Trophoblast cell (in vitro differentiated cells and primary cell): ENCODE results near the gene PIP5K1B.

Experiments
- DNase-seq, 2 donors: peaks; one replicate each; pipeline ENCODE4 v3.0.0-alpha.2; 2016
- H2AFZ ChIP-seq: 2 replicates; pipeline ENCODE4 v1.6.1; 2013; ENCODE audit warnings: low read length, moderate library complexity, mild to moderate bottlenecking; ENCODE audit not compliant: insufficient read depth, poor library complexity
- H2AK5ac ChIP-seq: 2 replicates; pipeline ENCODE4 v1.6.1; 2013; ENCODE audit warnings: mild to moderate bottlenecking, low read length
- H2BK120ac ChIP-seq: 2 replicates; pipeline ENCODE4 v1.6.1; 2013; ENCODE audit warnings: low read length, mild to moderate bottlenecking, moderate library complexity; ENCODE audit not compliant: insufficient read depth, poor library complexity
- H2BK12ac ChIP-seq: 2 replicates; pipeline ENCODE4 v1.6.1; 2013; ENCODE audit warnings: mild to moderate bottlenecking, low read length, moderate library complexity
- H2BK5ac ChIP-seq: 2 replicates; pipeline ENCODE4 v1.6.1; 2013; ENCODE audit warnings: low read length, low read depth, moderate library complexity, mild to moderate bottlenecking; ENCODE audit not compliant: poor library complexity
- H3K14ac ChIP-seq: 2 replicates; pipeline ENCODE4 v1.6.1; 2013; ENCODE audit warnings: mild to moderate bottlenecking, low read length
- H3K18ac ChIP-seq: 2 replicates; pipeline ENCODE4 v1.6.1; 2013; ENCODE audit warnings: mild to moderate bottlenecking, low read length
- H3K23ac ChIP-seq: 2 replicates; pipeline ENCODE4 v1.6.1; 2013; ENCODE audit warnings: low read length
- H3K27ac ChIP-seq: 2 replicates; pipeline ENCODE4 v1.5.1; 2013; ENCODE audit warnings: low read depth, mild to moderate bottlenecking, inconsistent platforms, low read length, moderate library complexity
- H3K27me3 ChIP-seq: 2 replicates; pipeline ENCODE4 v1.6.1; 2013; ENCODE audit warnings: inconsistent platforms, mild to moderate bottlenecking, low read length, moderate library complexity; ENCODE audit not compliant: insufficient read depth
- H3K36me3 ChIP-seq, 2 experiments: 1 replicate in 1 of 2; 2 replicates in 1 of 2; pipeline ENCODE4 v1.6.1; 2013; ENCODE audit warnings: low read length in 2 of 2, mild to moderate bottlenecking in 2 of 2, moderate library complexity in 1 of 2; ENCODE audit not compliant: insufficient read depth in 2 of 2, control insufficient read depth in 1 of 2
- H3K4ac ChIP-seq: 2 replicates; pipeline ENCODE4 v1.6.1; 2013; ENCODE audit warnings: low read depth, mild to moderate bottlenecking, low read length, moderate library complexity
- H3K4me1 ChIP-seq, 2 experiments: 1 replicate in 1 of 2; 2 replicates in 1 of 2; pipeline ENCODE4 v1.6.1; 2013; ENCODE audit warnings: low read length in 2 of 2, mild to moderate bottlenecking in 2 of 2, moderate library complexity in 1 of 2; ENCODE audit not compliant: insufficient read depth in 2 of 2, control insufficient read depth in 1 of 2
- H3K4me2 ChIP-seq: 2 replicates; pipeline ENCODE4 v1.6.1; 2013; ENCODE audit warnings: inconsistent platforms, mild to moderate bottlenecking, low read length, moderate library complexity
- H3K4me3 ChIP-seq: 2 replicates; pipeline ENCODE4 v1.5.1; 2013; ENCODE audit warnings: mild to moderate bottlenecking, low read depth, low read length, inconsistent platforms
- H3K79me1 ChIP-seq: one replicate; pipeline ENCODE4 v1.6.1; 2013; ENCODE audit warnings: low read length
- H3K79me2 ChIP-seq: 2 replicates; pipeline ENCODE4 v1.6.1; 2013; ENCODE audit warnings: low read length, mild to moderate bottlenecking; ENCODE audit not compliant: control insufficient read depth, insufficient read depth, poor library complexity
- H3K9ac ChIP-seq: 2 replicates; pipeline ENCODE4 v1.6.1; 2013; ENCODE audit warnings: mild to moderate bottlenecking, low read length
- H3K9me3 ChIP-seq: 2 replicates; pipeline ENCODE4 v1.6.1; 2013; ENCODE audit warnings: low read depth, mild to moderate bottlenecking, control low read depth, inconsistent platforms, low read length; ENCODE audit not compliant: insufficient read depth
- H4K12ac ChIP-seq: 2 replicates; pipeline ENCODE4 v1.6.1; 2013; ENCODE audit warnings: low read depth, mild to moderate bottlenecking, low read length, moderate library complexity
- H4K8ac ChIP-seq: 2 replicates; pipeline ENCODE4 v1.6.1; 2013; ENCODE audit warnings: low read depth, mild to moderate bottlenecking, low read length, moderate library complexity
- H4K91ac ChIP-seq: one replicate; pipeline ENCODE4 v1.6.1; 2013; ENCODE audit warnings: low read depth, mild to moderate bottlenecking, low read length, moderate library complexity
- WGBS: extraction: QIAGEN DNeasy Blood & Tissue Kit; methylation state at CpG from one replicate; pipeline ENCODE4 v1.1.7; 2013; ENCODE audit warnings: missing lambda C conversion rate; ENCODE audit not compliant: insufficient read length, insufficient coverage; ENCODE audit errors: extremely low coverage; 5-methylcytosine and 5-hydroxymethylcytosine counted together

PIP5K1B gene

DNA sequence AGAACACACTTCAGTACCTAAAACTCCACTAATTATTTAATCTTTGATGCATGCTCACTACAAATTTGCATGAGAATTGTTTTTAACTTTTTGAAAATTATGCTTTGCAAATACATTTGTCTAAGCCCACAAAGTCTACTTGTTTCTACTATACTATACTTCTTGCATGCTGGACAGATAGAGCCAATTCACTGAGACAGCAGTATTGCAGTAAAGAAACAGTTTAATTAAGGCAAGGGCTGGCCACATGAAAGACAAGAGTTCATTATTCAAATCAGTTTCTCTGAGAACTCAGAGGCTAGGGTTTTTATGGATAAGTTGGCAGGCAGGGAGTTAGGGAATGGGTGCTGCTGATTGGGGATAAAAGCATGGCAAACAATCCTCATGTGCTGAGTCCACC, 324.5 kb downstream of the PIP5K1B start:
- H3K27me3 ChIP-seq = no peaks in the 10 kb centered on the region

GRCh38 chr9:69030851-69031645, 326.0 kb downstream of the PIP5K1B start:
- no peak overlapping the region for H4K12ac ChIP-seq
- H3K23ac ChIP-seq = no peak overlapping the region
- no peaks in the 10 kb centered on the region for H3K36me3 ChIP-seq
- H4K8ac ChIP-seq = no peak overlapping the region
- WGBS = no CpG with 5 or more reads among the region's 1 CpG
- no peaks in the 10 kb centered on the region for H3K27me3 ChIP-seq
- no peak overlapping the region for H3K4ac ChIP-seq
- no peak overlapping the region for H2AFZ ChIP-seq
- H3K9me3 ChIP-seq = no peaks in the 10 kb centered on the region
- peaks cover 3% of the 10 kb centered on the region for H3K79me2 ChIP-seq
- no peak overlapping the region for H3K4me3 ChIP-seq
- no peak for DNase-seq
- no peak overlapping the region for H3K14ac ChIP-seq
- no peak overlapping the region for H3K4me2 ChIP-seq
- H3K27ac ChIP-seq = no peak overlapping the region
- no peak overlapping the region for H2AK5ac ChIP-seq
- H3K4me1 ChIP-seq = peaks cover 2 to 3% of the 10 kb centered on the region in 2 experiments
- H3K79me1 ChIP-seq = peaks cover 4% of the 10 kb centered on the region
- H3K9ac ChIP-seq = no peak overlapping the region
- no peak overlapping the region for H4K91ac ChIP-seq
- no peak overlapping the region for H3K18ac ChIP-seq
- H2BK12ac ChIP-seq = no peak overlapping the region
- no peak overlapping the region for H2BK5ac ChIP-seq
- H2BK120ac ChIP-seq = no peak overlapping the region

More for the DNA sequence above, 324.5 kb downstream of the PIP5K1B start:
- Histone ChIP-seq H2BK120ac (no peak overlapping the region), H4K8ac (no peak overlapping the region), H2BK5ac (no peak overlapping the region), H3K79me2 (no peaks in the 10 kb centered on the region), H2AFZ (no peak overlapping the region), H3K9ac (no peak overlapping the region), H4K91ac (no peak overlapping the region), H3K4me2 (no peak overlapping the region), H3K4me1 (no peaks in the 10 kb centered on the region), H4K12ac (no peak overlapping the region), H2BK12ac (no peak overlapping the region), H3K79me1 (no peaks in the 10 kb centered on the region), H2AK5ac (no peak overlapping the region), H3K36me3 (no peaks in the 10 kb centered on the region), H3K4ac (no peak overlapping the region), H3K9me3 (no peaks in the 10 kb centered on the region), H3K14ac (no peak overlapping the region), H3K23ac (no peak overlapping the region), H3K18ac (no peak overlapping the region), H3K4me3 (no peak overlapping the region), H3K27ac (no peak overlapping the region)
- no peak for DNase-seq

DNA sequence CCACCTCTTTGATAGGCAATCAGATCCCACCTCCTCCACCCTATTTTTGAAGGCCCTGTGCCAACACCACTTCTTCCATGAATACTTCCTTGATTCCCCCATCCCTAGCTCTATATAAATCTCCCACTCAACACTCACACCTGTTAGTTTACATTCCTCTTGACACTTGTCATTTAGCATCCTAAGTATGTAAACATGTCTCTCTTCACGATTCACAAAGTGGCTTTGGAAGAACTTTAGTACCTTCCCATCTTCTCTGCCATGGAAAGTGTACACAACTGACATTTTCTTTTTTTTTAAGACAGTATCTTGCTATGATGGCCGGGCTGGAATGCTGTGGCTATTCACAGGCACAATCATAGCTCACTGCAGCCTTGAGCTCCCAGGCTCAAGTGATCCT, 329.0 kb downstream of the PIP5K1B start:
- Histone ChIP-seq H3K14ac (no peak overlapping the region), H4K91ac (no peak overlapping the region)
- no CpG with 5 or more reads among the region's 2 CpGs for WGBS

DNA sequence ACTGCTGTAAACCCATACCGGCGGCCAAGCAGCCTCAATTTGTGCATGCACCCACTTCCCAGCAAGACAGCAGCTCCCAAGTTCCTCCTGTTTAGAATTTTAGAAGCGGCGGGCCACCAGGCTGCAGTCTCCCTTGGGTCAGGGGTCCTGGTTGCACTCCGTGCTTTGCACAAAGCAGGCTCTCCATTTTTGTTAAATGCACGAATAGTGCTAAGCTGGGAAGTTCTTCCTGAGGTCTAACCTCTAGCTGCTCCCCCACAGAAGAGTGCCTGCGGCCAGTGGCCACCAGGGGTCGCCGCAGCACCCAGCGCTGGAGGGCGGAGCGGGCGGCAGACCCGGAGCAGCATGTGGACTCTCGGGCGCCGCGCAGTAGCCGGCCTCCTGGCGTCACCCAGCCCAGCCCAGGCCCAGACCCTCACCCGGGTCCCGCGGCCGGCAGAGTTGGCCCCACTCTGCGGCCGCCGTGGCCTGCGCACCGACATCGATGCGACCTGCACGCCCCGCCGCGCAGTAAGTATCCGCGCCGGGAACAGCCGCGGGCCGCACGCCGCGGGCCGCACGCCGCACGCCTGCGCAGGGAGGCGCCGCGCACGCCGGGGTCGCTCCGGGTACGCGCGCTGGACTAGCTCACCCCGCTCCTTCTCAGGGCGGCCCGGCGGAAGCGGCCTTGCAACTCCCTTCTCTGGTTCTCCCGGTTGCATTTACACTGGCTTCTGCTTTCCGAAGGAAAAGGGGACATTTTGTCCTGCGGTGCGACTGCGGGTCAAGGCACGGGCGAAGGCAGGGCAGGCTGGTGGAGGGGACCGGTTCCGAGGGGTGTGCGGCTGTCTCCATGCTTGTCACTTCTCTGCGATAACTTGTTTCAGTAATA, 330.6 kb downstream of the PIP5K1B start, which contains the start of gene FXN:
Gene FXN (plus strand): TSS at position 315 of the 871 bp plus-strand sequence. CDS start 31 bp downstream, at position 346.
- H4K91ac ChIP-seq = peak within 1 kb of the TSS; percentile 85

More for the DNA sequence above, 329.0 kb downstream of the PIP5K1B start:
- H3K79me1 ChIP-seq = peaks cover 4% of the 10 kb centered on the region
- no peak overlapping the region for H3K27ac ChIP-seq
- no peak overlapping the region for H3K4ac ChIP-seq
- no peak overlapping the region for H2AFZ ChIP-seq
- no peak overlapping the region for H2BK120ac ChIP-seq
- no peak overlapping the region for H3K18ac ChIP-seq
- H3K4me2 ChIP-seq = no peak overlapping the region
- no peak overlapping the region for H4K12ac ChIP-seq
- H3K79me2 ChIP-seq = peaks cover 8% of the 10 kb centered on the region
- no peaks in the 10 kb centered on the region for H3K9me3 ChIP-seq
- H3K36me3 ChIP-seq = no peaks in the 10 kb centered on the region
- H4K8ac ChIP-seq = no peak overlapping the region
- no peak overlapping the region for H2BK12ac ChIP-seq
- H3K4me1 ChIP-seq = peaks cover 2 to 10% of the 10 kb centered on the region in 2 experiments
- H2AK5ac ChIP-seq = no peak overlapping the region
- no peak overlapping the region for H3K4me3 ChIP-seq
- DNase-seq = peak in 1 of 2 donors; percentile 76
- H3K23ac ChIP-seq = no peak overlapping the region
- H2BK5ac ChIP-seq = no peak overlapping the region
- no peak overlapping the region for H3K9ac ChIP-seq
- no peaks in the 10 kb centered on the region for H3K27me3 ChIP-seq

More for the DNA sequence above, 330.6 kb downstream of the PIP5K1B start, which contains the start of gene FXN:
- peak within 1 kb of the TSS; percentile 87 for H3K27ac ChIP-seq
- peak within 1 kb of the TSS; percentile 86 for H3K4me3 ChIP-seq
- H3K79me1 ChIP-seq = peaks cover 4% of the 10 kb centered on the region
- H3K9ac ChIP-seq = peak within 1 kb of the TSS; percentile 83
- H4K12ac ChIP-seq = peak within 1 kb of the TSS; percentile 51
- H3K9me3 ChIP-seq = no peaks in the 10 kb centered on the region
- H3K18ac ChIP-seq = peak within 1 kb of the TSS; percentile 89
- no peaks in the 10 kb centered on the region for H3K27me3 ChIP-seq
- peaks cover 8% of the 10 kb centered on the region for H3K79me2 ChIP-seq
- H3K14ac ChIP-seq = peak within 1 kb of the TSS; percentile 61
- peaks cover 2 to 10% of the 10 kb centered on the region in 2 experiments for H3K4me1 ChIP-seq
- H3K4me2 ChIP-seq = peak within 1 kb of the TSS; percentile 86
- H2AK5ac ChIP-seq = no peak within 1 kb of the TSS
- no peaks in the 10 kb centered on the region for H3K36me3 ChIP-seq
- H4K8ac ChIP-seq = peak within 1 kb of the TSS; percentile 40
- peak within 1 kb of the TSS; percentile 53 for H2AFZ ChIP-seq
- peak within 1 kb of the TSS; percentile 75 for H2BK5ac ChIP-seq
- no peak within 1 kb of the TSS for H3K23ac ChIP-seq
- no CpG with 5 or more reads among the region's 75 CpGs for WGBS
- H3K4ac ChIP-seq = peak within 1 kb of the TSS; percentile 43
- H2BK120ac ChIP-seq = peak within 1 kb of the TSS; percentile 79
- H2BK12ac ChIP-seq = no peak within 1 kb of the TSS
- DNase-seq = peak; percentile 78 to 88
